Islet precursor cell (in vitro differentiated cells): Measurements from ENCODE around the gene AZGP1.
"Not testable (repeated sequence)": the region's sequence is repeated elsewhere in the genome, so short reads cannot be mapped to it uniquely, and the experiment has no call there.

Experiments
- DNase-seq: peaks from one replicate; pipeline ENCODE4 v3.0.0-alpha.2; 2018

The AZGP1 gene

GRCh38 chr7:99996755-99997544, 21.1 kb upstream of the AZGP1 start:
- no peak for DNase-seq

- no peak for DNase-seq
Measured at GRCh38 chr7:99994819-99995218, 19.0 kb upstream of the AZGP1 start.

GRCh38 chr7:99992330-99993038, 16.7 kb upstream of the AZGP1 start:
- no peak for DNase-seq

- DNase-seq: not testable (repeated sequence)
Measured at GRCh38 chr7:99991543-99991942, 15.7 kb upstream of the AZGP1 start.

- no peak for DNase-seq
Measured at GRCh38 chr7:99990460-99990852, 14.6 kb upstream of the AZGP1 start.

GRCh38 chr7:99987846-99988245, 12.0 kb upstream of the AZGP1 start:
- DNase-seq: no peak

GRCh38 chr7:99987306-99987705, 11.5 kb upstream of the AZGP1 start:
- not testable (repeated sequence) for DNase-seq

GRCh38 chr7:99984593-99984992, 8.8 kb upstream of the AZGP1 start:
- DNase-seq: no peak

- not testable (repeated sequence) for DNase-seq
Measured at GRCh38 chr7:99981066-99981465, 5.2 kb upstream of the AZGP1 start.

GRCh38 chr7:99980448-99980872, 4.6 kb upstream of the AZGP1 start:
- not testable (repeated sequence) for DNase-seq

GRCh38 chr7:99979814-99980225, 4.0 kb upstream of the AZGP1 start:
- DNase-seq: not testable (repeated sequence)

- DNase-seq: no peak
Measured at GRCh38 chr7:99976626-99977025, 795 bp upstream of the AZGP1 start.

- DNase-seq: no peak
Measured at GRCh38 chr7:99974681-99975080, 1.1 kb downstream of the AZGP1 start.

GRCh38 chr7:99973817-99974216, 2.0 kb downstream of the AZGP1 start:
- DNase-seq: not testable (repeated sequence)

GRCh38 chr7:99971242-99971641, 4.6 kb downstream of the AZGP1 start:
- DNase-seq: no peak

- not testable (repeated sequence) for DNase-seq
Measured at GRCh38 chr7:99969813-99970212, 6.0 kb downstream of the AZGP1 start.

- DNase-seq: no peak
Measured at GRCh38 chr7:99969298-99969697, 6.5 kb downstream of the AZGP1 start.

GRCh38 chr7:99958564-99959227, 17.1 kb downstream of the AZGP1 start:
- DNase-seq: no peak

GRCh38 chr7:99955247-99955646, 20.6 kb downstream of the AZGP1 start:
- no peak for DNase-seq

GRCh38 chr7:99954643-99955042, 21.2 kb downstream of the AZGP1 start:
- not testable (repeated sequence) for DNase-seq

GRCh38 chr7:99953649-99954048, 22.2 kb downstream of the AZGP1 start:
- DNase-seq: no peak

- not testable (repeated sequence) for DNase-seq
Measured at GRCh38 chr7:99952649-99953048, 23.2 kb downstream of the AZGP1 start.

GRCh38 chr7:99950819-99951218, 25.0 kb downstream of the AZGP1 start:
- DNase-seq: not testable (repeated sequence)
